Measurements from ENCODE around the gene RPS6KL1.

DNA sequence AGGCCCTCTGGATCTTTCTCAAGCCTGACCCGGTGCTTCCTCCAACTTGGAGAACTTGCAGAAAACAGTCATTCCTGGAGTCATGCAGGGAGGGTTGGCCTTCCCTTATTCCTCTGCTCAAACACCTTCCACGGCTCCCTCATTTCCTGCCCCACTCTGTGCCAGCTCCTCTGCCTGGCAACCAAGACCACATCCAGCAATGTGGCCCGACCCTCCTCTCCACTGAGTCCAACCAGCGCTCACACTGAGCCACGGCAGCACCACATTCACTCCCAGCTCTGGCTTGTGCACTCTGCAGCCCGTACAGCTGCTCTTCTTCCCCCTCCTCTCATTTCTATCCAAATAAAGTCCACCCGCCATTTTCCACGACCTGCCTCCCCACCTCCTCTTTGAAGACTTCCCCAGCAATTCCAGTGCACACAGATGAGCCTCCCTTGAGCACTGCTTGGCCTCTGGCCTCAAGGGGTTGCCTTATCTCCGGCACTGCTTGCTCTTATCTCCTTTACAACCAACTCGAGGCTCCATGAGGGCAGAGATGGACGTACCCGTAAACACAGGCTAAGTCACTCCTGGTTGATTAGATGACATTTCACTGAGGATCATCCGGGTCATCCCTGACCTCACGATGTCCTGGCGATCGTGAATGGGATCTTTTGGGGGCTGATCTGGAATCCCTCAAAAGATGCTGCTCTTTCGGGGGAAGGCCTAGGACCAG is 27.0 kb upstream of the RPS6KL1 start:
- TF ChIP-seq POLR2A (IDR thresholded peaks at IDR 0.05), result no peak
- TF ChIP-seq, protein P1, sequence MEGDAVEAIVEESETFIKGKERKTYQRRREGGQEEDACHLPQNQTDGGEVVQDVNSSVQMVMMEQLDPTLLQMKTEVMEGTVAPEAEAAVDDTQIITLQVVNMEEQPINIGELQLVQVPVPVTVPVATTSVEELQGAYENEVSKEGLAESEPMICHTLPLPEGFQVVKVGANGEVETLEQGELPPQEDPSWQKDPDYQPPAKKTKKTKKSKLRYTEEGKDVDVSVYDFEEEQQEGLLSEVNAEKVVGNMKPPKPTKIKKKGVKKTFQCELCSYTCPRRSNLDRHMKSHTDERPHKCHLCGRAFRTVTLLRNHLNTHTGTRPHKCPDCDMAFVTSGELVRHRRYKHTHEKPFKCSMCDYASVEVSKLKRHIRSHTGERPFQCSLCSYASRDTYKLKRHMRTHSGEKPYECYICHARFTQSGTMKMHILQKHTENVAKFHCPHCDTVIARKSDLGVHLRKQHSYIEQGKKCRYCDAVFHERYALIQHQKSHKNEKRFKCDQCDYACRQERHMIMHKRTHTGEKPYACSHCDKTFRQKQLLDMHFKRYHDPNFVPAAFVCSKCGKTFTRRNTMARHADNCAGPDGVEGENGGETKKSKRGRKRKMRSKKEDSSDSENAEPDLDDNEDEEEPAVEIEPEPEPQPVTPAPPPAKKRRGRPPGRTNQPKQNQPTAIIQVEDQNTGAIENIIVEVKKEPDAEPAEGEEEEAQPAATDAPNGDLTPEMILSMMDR (IDR thresholded peaks at IDR 0.05), result no peak

All from heart left ventricle (tissue), 13 donors.